ENCODE measurements around the gene TRIM73. TPM values are rescaled to one million over a fixed set of nuclear protein-coding genes. Genes with fewer than 3 reads are reported as not detected.
"Not testable (repeated sequence)": the region's sequence is repeated elsewhere in the genome, so short reads cannot be mapped to it uniquely, and the experiment has no call there.

Gene TRIM73
- total and polyA plus RNA-seq, 4 donors = 1.2 to 4.9 (median 2.9) TPM

DNA sequence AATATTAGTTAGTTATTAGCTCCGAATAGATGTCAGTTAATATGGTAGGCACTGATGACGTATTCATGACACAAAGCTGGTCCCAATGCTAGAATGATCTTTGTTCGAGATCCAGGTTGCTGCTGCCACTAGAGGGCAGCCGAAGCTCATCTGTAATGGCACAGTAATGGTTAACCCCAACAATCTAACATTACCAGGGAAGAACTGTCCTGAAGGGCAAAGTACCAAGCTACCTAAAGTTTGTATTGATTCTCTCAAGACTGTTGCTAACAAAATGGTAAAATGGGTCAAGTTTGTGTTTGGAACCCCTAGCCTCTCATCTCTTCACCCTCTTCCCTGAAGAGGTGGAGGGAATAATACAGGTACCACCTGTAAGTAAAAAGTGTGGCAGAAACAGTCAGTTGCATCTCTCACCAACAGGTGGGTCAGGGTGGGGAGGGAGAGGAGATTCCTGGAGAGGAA lies 57.1 kb downstream of the TRIM73 start:
- H3K9me3 ChIP-seq (ENCODE audit: control insufficient read depth in 4 of 4, insufficient read depth in 3 of 4, low read length in 3 of 4); DNase-seq; H3K4me1 ChIP-seq (ENCODE audit: control insufficient read depth in 5 of 5, insufficient read depth in 5 of 5, low read length in 5 of 5); H3K36me3 ChIP-seq (ENCODE audit: control insufficient read depth in 4 of 4, insufficient read depth in 4 of 4, low read length in 4 of 4); H3K9ac ChIP-seq (ENCODE audit: insufficient read depth in 1 of 2, low read length in 2 of 2); H3K27me3 ChIP-seq (ENCODE audit: control insufficient read depth in 3 of 3, insufficient read depth in 3 of 3, low read length in 2 of 3); H3K4me3 ChIP-seq; H3K27ac ChIP-seq (ENCODE audit: low read depth in 1 of 2, low read length in 1 of 2): not testable (repeated sequence)
- WGBS, 2 donors = 14 to 18% methylated on average over 2 to 3 of the region's 4 CpGs
- ATAC-seq (ENCODE audit: insufficient read depth, low FRiP score) = peak; percentile 69

Small RNA genes within 50 kb of the gene (small RNA-seq; reads per million reads assigned to genes)
- gene RF00019 (ENCODE audit: low replicate concordance) = not detected

Other genes with a start within 250 kb of the TRIM73 start
- gene POM121C, start 90.7 kb downstream of the TRIM73 start, total RNA-seq = 10 to 100 TPM; 26.2 to 37.4 TPM
- gene POM121C, start 90.7 kb downstream of the TRIM73 start, polyA plus RNA-seq = 10 to 100 TPM; 13.2 to 16.5 TPM
- under 1 TPM in 1 of 2 donors, not detected in 1; 0.28 TPM for gene SPDYE5, start 96.7 kb downstream of the TRIM73 start, total RNA-seq
- under 1 TPM in 1 of 2 donors, not detected in 1; 0.06 TPM for gene SPDYE5, start 96.7 kb downstream of the TRIM73 start, polyA plus RNA-seq